OCI-LY7 (cell line): ENCODE measurements around the gene DIPK1A. TPM values are rescaled to one million over a fixed set of nuclear protein-coding genes. Genes with fewer than 3 reads are reported as not detected.

ENCODE experiments used
- BruUV-seq: library from RNA; stranded (reverse); fragments of 400-500 nt; replicated peaks from 2 replicates; lab custom pipeline; 2021; lab: Mats Ljungman, UMichigan
- CTCF ChIA-PET: fragments of 300-600 bp; sonication (Branson Sonifier 250); formaldehyde crosslinking; loops from one replicate; lab custom pipeline; 2022; ENCODE audit warnings: antibody characterized with exemption; ENCODE audit not compliant: unreplicated experiment; lab: Charles Lee
- POLR2A ChIA-PET: fragments of 300-600 bp; sonication (Branson Sonifier 250); formaldehyde crosslinking; loops from one replicate; lab custom pipeline; 2022; ENCODE audit warnings: antibody characterized with exemption; lab: Charles Lee
- DNase-seq: peaks from one replicate; pipeline ENCODE4 v3.0.0-alpha.2; 2015; ENCODE audit warnings: low spot score
- H2AFZ ChIP-seq: fragments of 200-600 bp; sonication (generic), shearing (Covaris generic); 2 replicates; pipeline ENCODE4 v1.6.1; 2014; ENCODE audit warnings: mild to moderate bottlenecking, antibody characterized with exemption, low read length, moderate library complexity
- H3K27ac ChIP-seq: fragments of 200-600 bp; sonication (generic); 2 replicates; pipeline ENCODE4 v1.5.1; 2014; ENCODE audit warnings: mixed run types, low read depth, mild to moderate bottlenecking, moderate library complexity, low read length, inconsistent platforms; ENCODE audit not compliant: poor library complexity, severe bottlenecking
- H3K36me3 ChIP-seq: fragments of 200-600 bp; sonication (generic); 2 replicates; pipeline ENCODE4 v1.6.1; 2014; ENCODE audit warnings: mild to moderate bottlenecking, antibody characterized with exemption, low read length, moderate library complexity, mixed read lengths; ENCODE audit not compliant: insufficient read depth
- H3K4me1 ChIP-seq: fragments of 200-600 bp; sonication (generic); 2 replicates; pipeline ENCODE4 v1.5.1; 2014; ENCODE audit warnings: mild to moderate bottlenecking, low read length; ENCODE audit not compliant: insufficient read depth, poor library complexity, severe bottlenecking
- H3K4me2 ChIP-seq: fragments of 200-600 bp; sonication (generic); 2 replicates; pipeline ENCODE4 v1.6.1; 2014; ENCODE audit warnings: mild to moderate bottlenecking, low read length
- H3K4me3 ChIP-seq: fragments of 200-600 bp; sonication (generic); 2 replicates; pipeline ENCODE4 v1.5.1; 2014; ENCODE audit warnings: mild to moderate bottlenecking, low read depth, low read length; ENCODE audit not compliant: poor library complexity, severe bottlenecking
- H3K79me2 ChIP-seq: fragments of 200-600 bp; sonication (generic); 2 replicates; pipeline ENCODE4 v1.6.1; 2016; ENCODE audit warnings: low read depth, mild to moderate bottlenecking, low read length, moderate library complexity, mixed read lengths; ENCODE audit not compliant: insufficient read depth
- H3K9me2 ChIP-seq: fragments of 200-600 bp; sonication (generic); 2 replicates; pipeline ENCODE4 v1.6.1; 2016; ENCODE audit warnings: mild to moderate bottlenecking, low read length, mixed read lengths; ENCODE audit not compliant: insufficient read depth
- H3K9me3 ChIP-seq: fragments of 200-600 bp; sonication (generic); 2 replicates; pipeline ENCODE4 v1.6.1; 2014; ENCODE audit warnings: mild to moderate bottlenecking, mixed run types, low read length, mixed read lengths
- H4K20me1 ChIP-seq: fragments of 200-600 bp; sonication (generic); 2 replicates; pipeline ENCODE4 v1.6.1; 2014; ENCODE audit warnings: mild to moderate bottlenecking, antibody characterized with exemption, low read length, moderate library complexity, mixed read lengths; ENCODE audit not compliant: insufficient read depth
- EZH2phosphoT487 ChIP-seq: fragments of 200-600 bp; sonication (generic); IDR thresholded peaks from 2 replicates; pipeline ENCODE4 v1.6.1; 2018; ENCODE audit warnings: low read depth, borderline replicate concordance, mild to moderate bottlenecking, mixed run types, antibody characterized with exemption, low read length, moderate library complexity, mixed read lengths
- intact Hi-C: fragments of 100-400 bp; cut with micrococcal nuclease; formaldehyde crosslinking; loops from one replicate; pipeline ENCODE4 v1.10.0; 2022; ENCODE audit not compliant: unreplicated experiment
- total RNA-seq, 2 experiments: library from RNA; depleted of rRNA in 1 of 2; stranded (reverse); fragments of >200 nt in 1 of 2; shearing (Covaris generic) in 1 of 2; gene quantifications; 2 replicates each; pipeline ENCODE4 v1.2.3, GENCODE V29; 2014 to 2022
- TF ChIP-seq, protein P1 (sequence below): fragments of 200-600 bp; sonication (generic); conservative IDR thresholded peaks from 2 replicates; pipeline ENCODE4 v1.5.1; 2014; ENCODE audit warnings: mild to moderate bottlenecking, antibody characterized with exemption, low read length, moderate library complexity, mixed read lengths

Gene DIPK1A
- total RNA-seq, 2 experiments from 2014 or later = 13.0 to 25.4 TPM

DNA sequence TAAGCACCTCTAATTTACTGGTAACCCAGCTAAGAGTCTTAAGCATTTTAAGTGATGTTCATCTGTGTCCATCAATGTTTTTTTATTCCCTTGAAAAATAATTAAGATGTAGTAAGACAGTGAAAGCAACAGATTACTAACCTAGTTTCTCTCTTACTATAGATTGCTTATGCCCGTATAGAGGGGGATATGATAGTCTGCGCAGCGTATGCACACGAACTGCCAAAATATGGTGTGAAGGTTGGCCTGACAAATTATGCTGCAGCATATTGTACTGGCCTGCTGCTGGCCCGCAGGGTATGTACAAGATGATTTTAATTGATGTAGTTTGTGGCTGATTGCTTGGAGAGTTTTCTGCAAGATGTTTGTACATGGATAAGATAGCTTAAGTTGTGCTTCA is 126.6 kb downstream of the DIPK1A start:
- no peak for DNase-seq
- intact Hi-C loops = loop anchor here (5.0 to 10.0 kb wide), 3 partner anchors 243 to 513 kb away; partner anchors contain the start of genes CCDC18, DR1, MTF2 and TMED5
- BruUV-seq = no TSS peak
- TF ChIP-seq, protein P1, sequence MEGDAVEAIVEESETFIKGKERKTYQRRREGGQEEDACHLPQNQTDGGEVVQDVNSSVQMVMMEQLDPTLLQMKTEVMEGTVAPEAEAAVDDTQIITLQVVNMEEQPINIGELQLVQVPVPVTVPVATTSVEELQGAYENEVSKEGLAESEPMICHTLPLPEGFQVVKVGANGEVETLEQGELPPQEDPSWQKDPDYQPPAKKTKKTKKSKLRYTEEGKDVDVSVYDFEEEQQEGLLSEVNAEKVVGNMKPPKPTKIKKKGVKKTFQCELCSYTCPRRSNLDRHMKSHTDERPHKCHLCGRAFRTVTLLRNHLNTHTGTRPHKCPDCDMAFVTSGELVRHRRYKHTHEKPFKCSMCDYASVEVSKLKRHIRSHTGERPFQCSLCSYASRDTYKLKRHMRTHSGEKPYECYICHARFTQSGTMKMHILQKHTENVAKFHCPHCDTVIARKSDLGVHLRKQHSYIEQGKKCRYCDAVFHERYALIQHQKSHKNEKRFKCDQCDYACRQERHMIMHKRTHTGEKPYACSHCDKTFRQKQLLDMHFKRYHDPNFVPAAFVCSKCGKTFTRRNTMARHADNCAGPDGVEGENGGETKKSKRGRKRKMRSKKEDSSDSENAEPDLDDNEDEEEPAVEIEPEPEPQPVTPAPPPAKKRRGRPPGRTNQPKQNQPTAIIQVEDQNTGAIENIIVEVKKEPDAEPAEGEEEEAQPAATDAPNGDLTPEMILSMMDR = no peak
- no peak for TF ChIP-seq EZH2phosphoT487
- peaks cover 78% of the 10 kb centered on the region for H3K79me2 ChIP-seq
- ChIA-PET CTCF (no interaction called here), POLR2A (interaction anchor here (0.6 to 0.9 kb wide), 4 partner anchors 10 to 400 kb away, joined by 3 to 4 read pairs (median 3); no protein-coding TSS in a partner anchor)
- H3K9me3 ChIP-seq = no peaks in the 10 kb centered on the region
- H4K20me1 ChIP-seq = peaks cover 61% of the 10 kb centered on the region
- peaks cover 75% of the 10 kb centered on the region for H3K36me3 ChIP-seq
- H3K4me2 ChIP-seq = peak overlapping the region; percentile 84
- H3K4me3 ChIP-seq = peak overlapping the region; percentile 89
- no peak overlapping the region for H3K27ac ChIP-seq
- H3K9me2 ChIP-seq = no peaks in the 10 kb centered on the region
- peaks cover 57% of the 10 kb centered on the region for H3K4me1 ChIP-seq
- no peak overlapping the region for H2AFZ ChIP-seq

DNA sequence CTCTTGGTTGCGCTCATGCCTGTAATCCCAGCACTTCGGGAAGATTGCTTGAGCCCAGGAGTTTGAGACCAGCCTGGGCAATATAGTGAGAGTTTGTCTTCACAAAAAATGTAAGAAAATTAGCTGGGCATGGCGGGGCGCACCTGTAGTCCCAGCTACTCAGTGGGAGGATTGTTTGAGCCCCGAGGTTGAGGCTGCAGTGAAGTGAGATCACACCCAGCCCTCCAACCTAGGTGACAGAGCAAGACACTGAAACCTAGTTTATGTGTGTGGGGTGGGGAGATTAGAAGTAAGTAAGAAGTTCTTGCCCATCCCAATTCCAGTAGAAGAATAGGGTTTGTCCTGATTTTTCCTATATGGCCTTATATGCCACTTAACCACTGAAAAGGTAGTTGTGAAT is 127.4 kb downstream of the DIPK1A start:
- Histone ChIP-seq H4K20me1 (peaks cover 56% of the 10 kb centered on the region), H3K9me3 (no peaks in the 10 kb centered on the region), H3K4me2 (peak overlapping the region; percentile 84), H3K4me1 (peaks cover 57% of the 10 kb centered on the region), H3K27ac (peak overlapping the region; percentile 59), H3K9me2 (no peaks in the 10 kb centered on the region), H3K36me3 (peaks cover 67% of the 10 kb centered on the region), H3K79me2 (peaks cover 70% of the 10 kb centered on the region), H3K4me3 (peak overlapping the region; percentile 89), H2AFZ (no peak overlapping the region)
- POLR2A ChIA-PET = interaction anchor here (0.6 to 0.9 kb wide), 2 partner anchors 92 to 169 kb away, joined by 3 to 4 read pairs; no protein-coding TSS in a partner anchor
- TF ChIP-seq, protein P1 = no peak
- TF ChIP-seq EZH2phosphoT487 = no peak
- no peak for DNase-seq
- intact Hi-C loops = loop anchor here (5.0 to 10.0 kb wide), 3 partner anchors 243 to 513 kb away; partner anchors contain the start of genes CCDC18, DR1, MTF2 and TMED5
- CTCF ChIA-PET = no interaction called here
- no TSS peak for BruUV-seq

DNA sequence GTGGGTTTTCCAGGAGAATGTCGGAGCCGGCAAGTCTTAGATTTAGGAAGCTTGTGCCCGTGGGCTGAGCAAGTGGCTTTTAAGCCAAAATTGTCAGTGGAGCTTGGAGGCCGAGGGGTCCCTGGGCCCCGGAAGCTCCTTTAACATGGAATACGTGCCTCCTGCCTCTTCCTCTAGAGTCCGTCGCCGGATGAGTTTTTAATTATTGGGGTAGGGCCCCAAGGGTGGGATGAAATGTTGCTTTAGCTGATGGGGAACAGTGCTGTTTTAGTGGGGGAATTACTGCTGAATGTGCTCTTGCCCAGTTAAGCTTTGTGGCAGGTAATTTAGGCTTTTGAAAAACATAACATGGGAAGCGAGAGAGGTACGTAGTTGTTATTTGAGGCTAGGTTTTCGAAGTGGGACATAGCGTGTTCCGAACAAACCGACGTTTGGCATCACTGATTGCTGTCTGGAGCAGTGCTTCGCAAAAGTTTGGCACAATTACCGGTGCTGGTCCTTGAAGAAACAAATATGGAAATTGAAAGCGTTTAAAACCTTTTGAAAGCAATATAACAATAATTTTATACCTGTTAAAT is 128.6 kb downstream of the DIPK1A start:
- no peak for DNase-seq
- peaks cover 46% of the 10 kb centered on the region for H3K4me1 ChIP-seq
- H3K9me3 ChIP-seq = no peaks in the 10 kb centered on the region
- TF ChIP-seq, protein P1 = no peak
- no peak for TF ChIP-seq EZH2phosphoT487
- peak overlapping the region; percentile 89 for H3K4me3 ChIP-seq
- POLR2A ChIA-PET = interaction anchor here (0.6 to 2.4 kb wide), 8 partner anchors 9 to 1330 kb away, joined by 3 to 12 read pairs (median 4); partner anchors contain the start of genes EVI5 and MTF2
- BruUV-seq = no TSS peak
- H3K36me3 ChIP-seq = peaks cover 55% of the 10 kb centered on the region
- intact Hi-C loops = loop anchor here (1.0 to 10.0 kb wide), 4 partner anchors 47 to 515 kb away; partner anchors contain the start of genes CCDC18, DR1, EVI5 and MTF2
- CTCF ChIA-PET = interaction anchor here (1.6 kb wide), 1 partner anchor 9 kb away, joined by 3 read pairs; no protein-coding TSS in a partner anchor
- peaks cover 58% of the 10 kb centered on the region for H3K79me2 ChIP-seq
- peak overlapping the region; percentile 84 for H3K4me2 ChIP-seq
- peaks cover 44% of the 10 kb centered on the region for H4K20me1 ChIP-seq
- H2AFZ ChIP-seq = no peak overlapping the region
- peak overlapping the region; percentile 59 for H3K27ac ChIP-seq
- no peaks in the 10 kb centered on the region for H3K9me2 ChIP-seq
